Loucy (cell line): Measurements from ENCODE around the gene PATZ1.

Experiments
- H2AFZ ChIP-seq: fragments of 200-600 bp; sonication (generic); 2 replicates; pipeline ENCODE4 v1.6.0; 2016; ENCODE audit warnings: antibody characterized with exemption, mild to moderate bottlenecking, low read length, moderate library complexity
- H3F3A ChIP-seq: fragments of 200-600 bp; 2 replicates; pipeline ENCODE4 v1.6.0; 2016; ENCODE audit warnings: antibody characterized with exemption, low read depth, mild to moderate bottlenecking
- H3K27me3 ChIP-seq: fragments of 200-600 bp; sonication (generic); 2 replicates; pipeline ENCODE4 v1.6.1; 2014; ENCODE audit warnings: low read length, mild to moderate bottlenecking; ENCODE audit not compliant: insufficient read depth, poor library complexity, severe bottlenecking
- H3K36me3 ChIP-seq: fragments of 200-600 bp; sonication (generic); 2 replicates; pipeline ENCODE4 v1.6.1; 2016; ENCODE audit warnings: low read length; ENCODE audit not compliant: insufficient read depth
- H3K4me1 ChIP-seq: fragments of 200-600 bp; sonication (generic); 2 replicates; pipeline ENCODE4 v1.5.1; 2014; ENCODE audit warnings: low read length, mild to moderate bottlenecking; ENCODE audit not compliant: insufficient read depth, poor library complexity, severe bottlenecking
- H3K4me2 ChIP-seq: fragments of 200-600 bp; sonication (generic); 2 replicates; pipeline ENCODE4 v1.6.0; 2014; ENCODE audit warnings: antibody characterized with exemption, low read length, low read depth, mild to moderate bottlenecking; ENCODE audit not compliant: poor library complexity, severe bottlenecking
- H3K4me3 ChIP-seq: fragments of 200-600 bp; sonication (generic); 2 replicates; pipeline ENCODE4 v1.5.1; 2014; ENCODE audit warnings: low read length, mild to moderate bottlenecking, mixed read lengths; ENCODE audit not compliant: poor library complexity, severe bottlenecking
- H3K79me2 ChIP-seq: fragments of 200-600 bp; sonication (generic); 2 replicates; pipeline ENCODE4 v1.6.1; 2014; ENCODE audit warnings: low read length; ENCODE audit not compliant: insufficient read depth
- H3K9ac ChIP-seq: fragments of 200-600 bp; sonication (generic); 2 replicates; pipeline ENCODE4 v1.6.0; 2014; ENCODE audit warnings: mild to moderate bottlenecking, low read depth, low read length, moderate library complexity; ENCODE audit not compliant: poor library complexity, severe bottlenecking
- H3K9me2 ChIP-seq: fragments of 200-600 bp; sonication (generic); replicated peaks from 2 replicates; pipeline ENCODE4 v1.6.1; 2016; ENCODE audit warnings: low read depth, low read length, mixed read lengths
- H3K9me3 ChIP-seq: fragments of 200-600 bp; sonication (generic); 2 replicates; pipeline ENCODE4 v1.6.1; 2014; ENCODE audit warnings: mild to moderate bottlenecking, antibody characterized with exemption, low read length, low read depth; ENCODE audit not compliant: insufficient read depth
- H4K20me1 ChIP-seq: fragments of 200-600 bp; sonication (generic); 2 replicates; pipeline ENCODE4 v1.6.0; 2014; ENCODE audit warnings: antibody characterized with exemption, low read length, mild to moderate bottlenecking; ENCODE audit not compliant: insufficient read depth, poor library complexity, severe bottlenecking
- EZH2phosphoT487 ChIP-seq: fragments of 200-600 bp; IDR thresholded peaks from 2 replicates; pipeline ENCODE4 v1.6.1; 2018; ENCODE audit warnings: antibody characterized with exemption, mild to moderate bottlenecking, moderate library complexity, borderline replicate concordance
- TF ChIP-seq, protein P1 (sequence below): fragments of 200-600 bp; sonication (generic); conservative IDR thresholded peaks from 2 replicates; pipeline ENCODE4 v1.5.1; 2014; ENCODE audit warnings: mild to moderate bottlenecking, antibody characterized with exemption, low read length

PATZ1 gene

GRCh38 chr22:31345331-31346254 lies 553 bp downstream of the PATZ1 start:
- no peaks in the 10 kb centered on the region for H3K27me3 ChIP-seq
- no peaks in the 10 kb centered on the region for H3F3A ChIP-seq
- no peaks in the 10 kb centered on the region for H3K9me3 ChIP-seq
- peaks cover 73% of the 10 kb centered on the region for H3K79me2 ChIP-seq
- peak overlapping the region; percentile 99 for H3K9ac ChIP-seq
- H3K4me3 ChIP-seq: peak overlapping the region; percentile 90
- H3K4me1 ChIP-seq: peaks cover 34% of the 10 kb centered on the region
- H3K9me2 ChIP-seq: no peaks in the 10 kb centered on the region
- TF ChIP-seq, protein P1, sequence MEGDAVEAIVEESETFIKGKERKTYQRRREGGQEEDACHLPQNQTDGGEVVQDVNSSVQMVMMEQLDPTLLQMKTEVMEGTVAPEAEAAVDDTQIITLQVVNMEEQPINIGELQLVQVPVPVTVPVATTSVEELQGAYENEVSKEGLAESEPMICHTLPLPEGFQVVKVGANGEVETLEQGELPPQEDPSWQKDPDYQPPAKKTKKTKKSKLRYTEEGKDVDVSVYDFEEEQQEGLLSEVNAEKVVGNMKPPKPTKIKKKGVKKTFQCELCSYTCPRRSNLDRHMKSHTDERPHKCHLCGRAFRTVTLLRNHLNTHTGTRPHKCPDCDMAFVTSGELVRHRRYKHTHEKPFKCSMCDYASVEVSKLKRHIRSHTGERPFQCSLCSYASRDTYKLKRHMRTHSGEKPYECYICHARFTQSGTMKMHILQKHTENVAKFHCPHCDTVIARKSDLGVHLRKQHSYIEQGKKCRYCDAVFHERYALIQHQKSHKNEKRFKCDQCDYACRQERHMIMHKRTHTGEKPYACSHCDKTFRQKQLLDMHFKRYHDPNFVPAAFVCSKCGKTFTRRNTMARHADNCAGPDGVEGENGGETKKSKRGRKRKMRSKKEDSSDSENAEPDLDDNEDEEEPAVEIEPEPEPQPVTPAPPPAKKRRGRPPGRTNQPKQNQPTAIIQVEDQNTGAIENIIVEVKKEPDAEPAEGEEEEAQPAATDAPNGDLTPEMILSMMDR: peak; percentile 69
- no peak for TF ChIP-seq EZH2phosphoT487
- H4K20me1 ChIP-seq: peaks cover 49% of the 10 kb centered on the region
- H2AFZ ChIP-seq: no peak overlapping the region
- peaks cover 20% of the 10 kb centered on the region; the same call in 1 of the 2 replicates for H3K36me3 ChIP-seq
- H3K4me2 ChIP-seq: peak overlapping the region; percentile 100

- no peaks in the 10 kb centered on the region for H3F3A ChIP-seq
- no peak overlapping the region for H2AFZ ChIP-seq
- peaks cover 57% of the 10 kb centered on the region for H4K20me1 ChIP-seq
- H3K4me1 ChIP-seq: peaks cover 42% of the 10 kb centered on the region
- peaks cover 81% of the 10 kb centered on the region for H3K79me2 ChIP-seq
- H3K4me2 ChIP-seq: peak overlapping the region; percentile 100
- H3K9me3 ChIP-seq: no peaks in the 10 kb centered on the region
- TF ChIP-seq EZH2phosphoT487: no peak
- TF ChIP-seq, protein P1: no peak
- H3K36me3 ChIP-seq: peaks cover 28% of the 10 kb centered on the region; the same call in 1 of the 2 replicates
- peak overlapping the region; percentile 92 for H3K9ac ChIP-seq
- H3K9me2 ChIP-seq: no peaks in the 10 kb centered on the region
- peak overlapping the region; percentile 90 for H3K4me3 ChIP-seq
- H3K27me3 ChIP-seq: no peaks in the 10 kb centered on the region
Measured at GRCh38 chr22:31344578-31345330, 1.4 kb downstream of the PATZ1 start.

- H3K4me1 ChIP-seq: peaks cover 48% of the 10 kb centered on the region
- peak overlapping the region; percentile 92 for H3K9ac ChIP-seq
- peak overlapping the region; percentile 90 for H3K4me3 ChIP-seq
- peaks cover 34% of the 10 kb centered on the region; the same call in 1 of the 2 replicates for H3K36me3 ChIP-seq
- no peak overlapping the region for H2AFZ ChIP-seq
- H3F3A ChIP-seq: no peaks in the 10 kb centered on the region
- H3K79me2 ChIP-seq: peaks cover 87% of the 10 kb centered on the region
- TF ChIP-seq, protein P1: no peak
- no peak for TF ChIP-seq EZH2phosphoT487
- H4K20me1 ChIP-seq: peaks cover 63% of the 10 kb centered on the region
- no peaks in the 10 kb centered on the region for H3K27me3 ChIP-seq
- peak overlapping the region; percentile 100 for H3K4me2 ChIP-seq
- no peaks in the 10 kb centered on the region for H3K9me3 ChIP-seq
- no peaks in the 10 kb centered on the region for H3K9me2 ChIP-seq
Measured at GRCh38 chr22:31344256-31344577, 1.9 kb downstream of the PATZ1 start.
